KMS-11 (cell line): ENCODE measurements around the gene RIT1.
A peak's percentile ranks its signal among the peaks of the same experiment; 100 is the strongest.

Experiments
- H2AFZ ChIP-seq: fragments of 200-600 bp; sonication (generic); 2 replicates; pipeline ENCODE4 v1.6.1; 2016; ENCODE audit warnings: antibody characterized with exemption, mixed run types, low read depth
- H3K27ac ChIP-seq: fragments of 200-600 bp; sonication (generic); 2 replicates; pipeline ENCODE4 v1.6.1; 2016; ENCODE audit warnings: mild to moderate bottlenecking, mixed run types
- H3K27me3 ChIP-seq: fragments of 200-600 bp; sonication (generic); 2 replicates; pipeline ENCODE4 v1.6.1; 2017; ENCODE audit warnings: mild to moderate bottlenecking, low read depth, mixed run types, moderate library complexity; ENCODE audit not compliant: insufficient read depth
- H3K36me3 ChIP-seq: fragments of 200-600 bp; sonication (generic); 2 replicates; pipeline ENCODE4 v1.6.1; 2017; ENCODE audit warnings: mild to moderate bottlenecking, mixed run types; ENCODE audit not compliant: insufficient read depth
- H3K4me1 ChIP-seq: fragments of 200-600 bp; sonication (generic); 2 replicates; pipeline ENCODE4 v1.6.1; 2016; ENCODE audit warnings: mild to moderate bottlenecking, low read depth, mixed run types; ENCODE audit not compliant: poor library complexity, severe bottlenecking
- H3K4me2 ChIP-seq: fragments of 200-600 bp; sonication (generic); 2 replicates; pipeline ENCODE4 v1.7.0; 2016; ENCODE audit warnings: mild to moderate bottlenecking, mixed run types
- H3K4me3 ChIP-seq: fragments of 200-600 bp; sonication (generic); IDR thresholded peaks from 2 replicates; pipeline ENCODE4 v1.6.1; 2017; ENCODE audit warnings: low read depth, low read length, mixed read lengths; ENCODE audit not compliant: insufficient read depth
- H3K79me2 ChIP-seq: fragments of 200-600 bp; sonication (generic); 2 replicates; pipeline ENCODE4 v1.6.1; 2016; ENCODE audit warnings: low read depth, mixed run types; ENCODE audit not compliant: insufficient read depth
- H3K9ac ChIP-seq: fragments of 200-600 bp; sonication (generic); 2 replicates; pipeline ENCODE4 v1.6.1; 2016; ENCODE audit warnings: mild to moderate bottlenecking, mixed run types
- H4K20me1 ChIP-seq: fragments of 200-600 bp; sonication (generic); 2 replicates; pipeline ENCODE4 v1.6.1; 2016; ENCODE audit warnings: mild to moderate bottlenecking, mixed run types; ENCODE audit not compliant: insufficient read depth
- CTCF ChIP-seq: fragments of 200-600 bp; sonication (generic); conservative IDR thresholded peaks from 2 replicates; pipeline ENCODE4 v1.6.1; 2017; ENCODE audit warnings: low read depth, mild to moderate bottlenecking, antibody characterized with exemption, low read length, moderate library complexity, mixed read lengths

RIT1 gene

DNA sequence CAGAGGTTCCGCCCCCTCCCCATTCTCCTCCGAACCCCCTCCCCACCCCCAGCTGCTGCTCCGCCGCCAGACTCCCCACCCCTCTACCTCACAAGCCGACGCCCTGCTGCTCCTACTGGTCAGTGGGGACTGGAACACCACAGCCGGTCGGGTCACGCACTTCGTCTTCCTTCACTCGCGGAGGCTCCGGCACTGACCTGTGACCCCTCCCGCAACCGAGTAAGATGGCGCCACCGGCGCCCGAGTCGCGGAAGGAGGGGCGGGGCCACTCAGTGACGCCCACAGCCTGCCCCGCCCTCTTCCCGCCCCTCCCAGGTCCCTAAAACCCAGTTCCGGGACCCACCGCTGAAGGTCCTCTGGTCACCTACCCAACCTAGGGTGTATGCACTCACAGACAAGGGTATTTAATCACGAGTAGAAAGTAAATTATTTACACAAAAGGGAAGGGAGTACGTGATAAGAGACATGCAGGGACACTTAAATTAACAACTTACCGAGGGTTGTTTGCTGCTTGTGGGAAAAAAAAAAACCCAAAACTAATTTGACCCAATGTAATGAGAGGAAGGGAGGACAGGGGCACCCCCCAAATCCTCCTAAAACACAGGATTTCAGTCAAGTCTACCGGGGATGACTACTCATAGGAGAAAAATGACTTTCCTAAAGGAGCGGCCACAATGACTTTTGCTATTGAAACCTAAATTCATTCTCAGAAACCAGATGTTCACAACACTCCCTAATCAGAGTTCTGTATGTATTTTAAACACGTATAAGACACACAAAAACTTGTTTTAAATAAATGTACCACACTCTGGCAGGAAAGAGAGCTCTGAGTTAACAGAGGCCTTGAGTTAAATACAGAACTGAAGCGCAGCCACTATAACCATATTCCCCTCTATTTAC lies at the start of gene RIT1:
TSS of gene RIT1 (minus strand) at position 194 of the 900 bp plus-strand sequence. CDS start 588 bp downstream, outside the sequence.
- peak within 1 kb of the TSS; percentile 46 for H2AFZ ChIP-seq
- peak within 1 kb of the TSS; percentile 73 for H3K4me2 ChIP-seq
- no peak; the same call in 1 of the 2 replicates for TF ChIP-seq CTCF
- peaks cover 35% of the 10 kb centered on the region; the same call in 1 of the 2 replicates for H3K36me3 ChIP-seq
- H3K4me1 ChIP-seq: peaks cover 28% of the 10 kb centered on the region
- H3K4me3 ChIP-seq: peak within 1 kb of the TSS; percentile 100
- H4K20me1 ChIP-seq: no peaks in the 10 kb centered on the region
- H3K27me3 ChIP-seq: no peaks in the 10 kb centered on the region
- H3K27ac ChIP-seq: peak within 1 kb of the TSS; percentile 25; the same call in 1 of the 2 replicates
- H3K79me2 ChIP-seq: peaks cover 7% of the 10 kb centered on the region; the same call in 1 of the 2 replicates
- H3K9ac ChIP-seq: peak within 1 kb of the TSS; percentile 40; the same call in 1 of the 2 replicates

- Histone ChIP-seq H2AFZ (no peak overlapping the region), H3K9ac (no peak overlapping the region), H3K79me2 (peaks cover 24% of the 10 kb centered on the region; the same call in 1 of the 2 replicates), H4K20me1 (no peaks in the 10 kb centered on the region), H3K4me1 (peaks cover 22% of the 10 kb centered on the region), H3K27me3 (no peaks in the 10 kb centered on the region), H3K27ac (peak overlapping the region; percentile 1; the same call in 1 of the 2 replicates), H3K4me3 (no peak overlapping the region), H3K36me3 (peaks cover 73% of the 10 kb centered on the region), H3K4me2 (no peak overlapping the region)
- no peak for TF ChIP-seq CTCF
Observed at GRCh38 chr1:155960081-155960745, 49.1 kb upstream of the RIT1 start.

GRCh38 chr1:155957411-155957915 lies 46.3 kb upstream of the RIT1 start:
- Histone ChIP-seq H3K27ac (no peak overlapping the region; the same call in 1 of the 2 replicates), H3K4me2 (no peak overlapping the region), H3K36me3 (peaks cover 73% of the 10 kb centered on the region), H3K9ac (no peak overlapping the region), H2AFZ (no peak overlapping the region), H3K4me3 (no peak overlapping the region), H4K20me1 (no peaks in the 10 kb centered on the region), H3K4me1 (peaks cover 12% of the 10 kb centered on the region), H3K79me2 (peaks cover 23% of the 10 kb centered on the region; the same call in 1 of the 2 replicates), H3K27me3 (no peaks in the 10 kb centered on the region)
- no peak for TF ChIP-seq CTCF

DNA sequence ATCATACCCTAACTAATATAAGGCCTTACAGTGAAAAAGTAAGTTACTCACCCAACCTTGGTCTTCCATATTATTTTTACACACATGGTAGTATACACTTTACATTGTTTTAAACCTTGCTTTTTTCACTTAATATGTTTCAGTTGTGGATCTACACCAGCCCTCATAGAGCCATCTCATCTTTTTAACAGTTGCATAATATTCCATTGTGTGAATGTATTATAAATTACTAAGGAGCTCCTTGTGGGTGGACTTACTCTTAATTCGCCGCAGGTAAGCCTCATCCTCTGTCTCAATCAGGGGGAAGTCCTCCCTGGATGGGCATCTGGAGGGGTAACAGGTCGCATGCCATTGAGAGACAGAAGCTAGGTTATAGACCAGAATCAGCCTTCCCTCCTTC lies 43.5 kb upstream of the RIT1 start:
- Histone ChIP-seq H3K27me3 (no peaks in the 10 kb centered on the region), H3K79me2 (peaks cover 30% of the 10 kb centered on the region; the same call in 1 of the 2 replicates), H3K4me2 (no peak overlapping the region), H3K9ac (no peak overlapping the region), H3K27ac (no peak overlapping the region), H2AFZ (no peak overlapping the region), H4K20me1 (no peaks in the 10 kb centered on the region), H3K4me3 (no peak overlapping the region), H3K4me1 (peaks cover 15% of the 10 kb centered on the region), H3K36me3 (peaks cover 78% of the 10 kb centered on the region)
- no peak for TF ChIP-seq CTCF
